Stimulated activated CD8-positive, alpha-beta memory T cell treated with anti-CD3 and anti-CD28 coated beads, Interleukin-12 subunit alpha, Interleukin-12 subunit beta, amount 100 ng/mL, for 1 hour (primary cell): ENCODE data around the gene PTPRE.

ENCODE experiments used
- DNase-seq: peaks from one replicate; pipeline ENCODE4 v3.0.0-alpha.2; 2020; ENCODE audit warnings: low read depth

Gene PTPRE

DNA sequence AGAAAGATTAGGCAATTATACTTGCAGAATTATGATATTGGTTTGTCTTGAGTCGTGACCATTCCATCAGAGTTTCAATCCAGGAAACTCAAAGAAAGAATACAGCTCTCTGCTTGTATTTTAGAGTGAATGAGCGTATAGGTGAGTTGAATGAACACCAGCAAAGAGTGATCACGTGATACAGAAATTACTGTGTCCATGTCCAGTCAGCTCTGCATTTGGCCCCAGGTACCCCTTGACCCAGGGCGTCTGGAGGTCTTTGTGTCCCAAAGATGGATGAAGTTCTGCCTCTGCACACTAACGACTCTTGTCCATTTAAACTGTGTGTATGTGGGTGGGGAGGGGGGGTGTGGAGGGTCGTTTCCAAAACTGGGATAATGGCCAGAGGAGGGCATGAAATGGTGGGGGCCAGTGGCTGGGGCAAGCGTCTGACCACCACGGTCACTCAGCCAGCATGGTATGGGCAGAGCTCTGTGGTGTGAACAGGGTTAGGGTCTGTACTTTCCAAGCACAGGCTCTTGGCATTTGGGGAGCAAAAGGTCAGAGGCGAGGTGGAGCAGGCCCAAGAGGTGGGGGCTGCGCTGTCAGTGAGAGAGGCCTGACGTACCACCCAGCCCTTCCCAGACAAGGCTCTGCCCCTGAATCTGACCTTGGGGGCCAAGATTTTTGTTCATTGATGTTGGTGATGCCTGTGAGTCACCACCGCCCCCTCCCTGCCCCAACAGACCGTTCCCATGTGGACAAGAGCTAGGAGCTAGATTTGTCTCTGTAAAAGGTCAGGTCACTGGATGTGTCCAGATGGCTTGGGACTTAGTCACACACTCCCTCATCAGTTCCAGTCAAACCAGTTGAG is 1.4 kb downstream of the PTPRE start:
- DNase-seq = no peak

GRCh38 chr10:127908959-127909267 is 2.0 kb downstream of the PTPRE start:
- DNase-seq = no peak

- DNase-seq = no peak
These were observed 3.0 kb downstream of the PTPRE start for GRCh38 chr10:127909716-127910463.

DNA sequence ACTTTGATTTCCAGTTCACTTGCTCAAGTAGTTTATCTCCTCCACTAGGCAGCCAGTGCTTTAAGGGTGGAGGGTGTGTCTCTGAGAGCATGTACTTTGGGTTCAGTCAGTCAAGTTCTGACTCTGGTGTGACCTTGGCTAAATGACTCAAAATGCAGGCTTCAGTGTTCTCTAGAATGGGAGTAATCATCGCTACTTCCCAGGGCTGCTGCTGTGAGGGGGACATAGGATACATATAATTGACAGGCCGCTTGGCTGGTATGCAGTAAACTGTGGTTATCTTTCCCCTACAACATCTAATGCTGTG is 3.5 kb downstream of the PTPRE start:
- no peak for DNase-seq

DNA sequence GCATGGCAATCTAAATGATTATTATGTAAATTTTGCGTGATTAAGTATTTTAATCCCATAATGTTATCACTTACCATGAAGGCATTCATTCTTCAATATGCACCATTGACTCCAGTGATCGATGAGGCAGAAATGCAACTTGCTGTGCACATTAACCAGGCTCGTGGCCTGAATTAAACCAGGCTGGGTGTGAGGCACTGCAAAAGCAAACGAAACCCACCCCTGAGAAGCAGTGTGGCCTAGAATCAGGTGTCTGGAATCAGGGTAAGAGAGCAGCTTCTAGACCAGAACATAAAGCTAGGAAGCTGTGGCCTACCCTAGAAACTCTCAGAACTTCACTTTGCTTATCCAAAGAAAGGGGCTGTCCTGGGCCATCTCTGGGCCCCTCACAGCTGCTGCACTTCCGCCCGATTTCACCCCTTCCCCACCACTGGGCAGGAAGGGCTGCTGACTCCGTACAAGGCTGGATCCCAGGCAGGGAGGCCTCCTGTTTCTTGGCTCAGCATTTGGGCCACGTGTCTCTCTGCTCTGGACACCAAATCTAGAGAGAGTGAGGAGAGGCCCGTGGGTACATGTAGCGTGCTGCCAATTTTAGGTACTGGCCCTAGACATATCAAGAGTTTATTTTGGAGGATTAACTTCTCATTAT is 4.4 kb downstream of the PTPRE start:
- no peak for DNase-seq

GRCh38 chr10:127911867-127912257 is 5.0 kb downstream of the PTPRE start:
- DNase-seq = no peak

DNA sequence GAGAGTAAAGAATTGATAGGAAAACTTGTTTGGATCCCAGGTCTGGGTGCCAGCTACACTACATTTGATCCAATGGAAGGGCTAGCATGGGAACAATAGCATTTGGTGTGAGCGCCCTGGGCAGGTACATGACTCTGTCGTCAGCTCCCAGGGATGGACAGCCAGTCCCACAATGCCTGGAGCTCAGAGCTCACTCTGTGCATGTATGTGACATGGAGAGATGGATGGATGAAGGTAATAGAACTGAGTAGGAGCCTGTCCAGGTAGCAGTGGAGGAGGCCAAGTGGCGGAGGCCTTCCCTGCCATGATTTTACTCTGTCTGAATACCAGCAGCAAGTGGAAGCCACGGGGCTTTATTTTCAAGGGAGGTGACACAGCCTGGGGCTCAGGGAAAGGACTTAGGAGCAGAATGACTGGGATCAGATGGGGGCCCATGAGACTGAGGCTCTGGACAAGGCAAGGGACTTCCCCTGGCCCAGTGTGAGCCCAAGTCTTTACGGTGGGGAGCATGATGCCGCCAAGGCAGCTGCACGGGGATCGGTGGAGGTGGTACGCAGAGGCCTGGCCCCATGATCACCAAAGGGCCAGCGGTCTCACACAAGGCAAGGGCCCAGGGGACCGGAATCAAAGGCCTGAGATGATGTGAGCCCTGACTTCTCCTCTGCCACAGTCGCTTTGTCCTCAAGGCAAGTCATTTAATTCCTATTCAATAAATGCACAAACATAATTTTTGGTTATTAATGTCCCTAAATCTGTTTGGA is 5.9 kb downstream of the PTPRE start:
- no peak for DNase-seq

DNA sequence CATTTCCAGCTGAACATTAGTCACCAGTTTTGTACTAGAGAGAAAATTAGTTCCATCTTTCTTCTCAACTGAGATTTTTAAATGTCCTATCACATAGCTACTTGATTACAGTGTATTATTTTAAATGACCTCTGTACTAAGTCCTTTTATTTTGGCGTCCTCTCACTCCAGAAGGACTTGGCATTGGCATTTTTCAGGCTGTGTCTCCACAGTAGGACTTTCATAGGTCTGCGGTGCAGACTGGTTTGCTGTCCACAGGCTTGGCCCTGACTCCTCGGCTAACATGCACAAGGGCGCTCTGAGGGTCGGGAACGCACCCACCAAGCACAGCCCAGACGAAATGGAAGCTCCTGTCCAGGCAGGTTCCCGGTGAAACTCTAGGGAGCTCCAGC is 6.5 kb downstream of the PTPRE start:
- DNase-seq = no peak

DNA sequence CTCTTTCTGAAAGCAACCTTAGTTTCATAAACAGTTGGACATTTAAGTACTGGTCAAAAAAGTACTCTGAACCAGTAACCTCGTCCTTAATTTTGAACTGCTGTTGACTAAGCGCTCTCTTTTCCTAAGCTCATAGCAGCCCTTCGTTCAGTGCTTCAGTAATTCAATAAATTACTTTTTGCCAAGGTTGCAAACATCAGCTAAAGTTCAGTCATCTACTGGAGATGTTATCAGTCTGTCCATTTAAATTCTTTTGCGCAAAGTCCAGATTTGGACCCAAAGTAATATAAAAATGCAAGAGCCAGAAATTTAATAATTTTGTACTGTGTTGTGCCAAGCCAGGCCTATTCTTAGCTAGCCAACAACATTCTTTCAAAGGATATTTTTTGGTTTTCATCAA is 8.4 kb downstream of the PTPRE start:
- DNase-seq = no peak

- DNase-seq = no peak
These were observed 9.9 kb downstream of the PTPRE start for GRCh38 chr10:127916826-127917225.

GRCh38 chr10:127918572-127918971 is 11.7 kb downstream of the PTPRE start:
- no peak for DNase-seq

GRCh38 chr10:127919418-127920271 is 12.7 kb downstream of the PTPRE start:
- DNase-seq = no peak

DNA sequence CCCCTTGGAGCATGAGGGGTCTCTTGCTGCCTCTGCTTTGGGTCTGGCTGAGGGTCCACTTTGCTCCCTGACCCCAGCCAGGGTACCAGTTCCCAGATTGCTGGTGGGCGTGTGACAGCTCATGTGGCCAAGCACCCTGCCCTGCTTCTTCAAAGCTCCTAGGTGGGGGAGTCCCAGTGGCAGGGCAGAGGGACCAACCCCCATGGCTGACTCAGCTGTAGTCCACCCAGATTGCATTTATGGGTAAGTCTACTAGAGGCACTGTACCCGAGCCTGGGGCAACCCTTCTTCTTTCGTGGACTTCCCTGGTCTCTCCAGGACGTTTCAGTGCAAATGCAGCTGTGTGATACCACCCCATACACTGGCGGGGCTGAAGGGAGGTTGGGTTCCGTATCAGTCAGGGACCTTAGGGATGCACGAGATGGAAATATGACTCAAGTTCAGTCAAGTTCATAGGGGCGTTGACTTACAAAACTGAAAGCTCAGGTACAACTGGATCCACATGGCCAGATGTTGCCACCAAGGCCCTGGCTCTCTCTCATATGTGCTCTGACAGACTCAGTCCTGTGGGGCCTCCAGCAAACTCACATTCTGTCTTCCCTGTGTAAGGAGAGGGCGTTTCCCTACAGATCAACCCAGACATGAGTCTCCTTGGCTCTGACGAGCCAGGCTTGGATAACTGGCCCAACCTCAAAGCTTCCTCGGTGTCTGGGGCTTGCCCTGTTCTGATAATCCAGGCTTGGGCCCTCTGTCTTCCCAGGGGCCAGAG is 13.6 kb downstream of the PTPRE start:
- DNase-seq = no peak

GRCh38 chr10:127921075-127921752 is 14.3 kb downstream of the PTPRE start:
- DNase-seq = no peak

DNA sequence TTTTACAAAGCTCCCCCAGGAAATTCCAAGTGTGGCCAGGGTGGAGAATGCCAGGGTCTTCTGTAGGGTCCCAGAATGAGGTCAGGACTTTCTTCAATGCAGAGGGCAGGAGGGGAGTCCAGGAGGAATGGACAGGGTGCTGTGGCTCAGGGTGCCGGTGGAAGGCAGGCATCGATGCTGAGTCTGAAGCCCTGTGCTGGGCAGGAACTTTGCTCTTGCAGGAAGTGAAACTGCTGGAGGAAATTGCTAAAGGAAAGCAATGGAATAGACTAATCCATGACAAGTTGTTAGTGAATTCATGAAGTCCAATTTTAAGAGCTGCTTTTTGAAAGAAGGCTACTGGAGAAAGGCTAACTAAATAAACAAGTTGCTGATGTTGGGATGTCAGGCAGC is 14.8 kb downstream of the PTPRE start:
- no peak for DNase-seq

- DNase-seq = no peak
These were observed 15.3 kb downstream of the PTPRE start for GRCh38 chr10:127922206-127922605.

- no peak for DNase-seq
These were observed 15.9 kb downstream of the PTPRE start for GRCh38 chr10:127922675-127923366.

DNA sequence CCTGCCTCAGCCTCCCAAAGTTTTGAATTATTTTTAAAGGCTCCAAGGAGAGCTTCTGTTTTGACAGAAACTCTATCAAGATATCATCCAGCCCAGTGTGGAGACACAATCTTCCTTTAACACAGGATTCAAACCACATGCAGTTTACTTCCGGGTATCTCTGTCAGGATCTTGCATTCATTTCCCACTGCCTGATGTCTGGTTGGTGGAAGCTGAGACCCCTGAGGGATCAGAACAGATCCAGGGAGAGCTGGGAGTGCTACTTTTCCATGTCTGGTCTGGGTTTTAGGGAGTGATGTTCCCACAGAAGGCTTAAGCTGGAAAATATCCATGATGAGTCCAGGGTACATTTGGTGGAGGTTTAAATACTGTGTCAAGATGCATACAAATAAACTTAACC is 16.7 kb downstream of the PTPRE start:
- no peak for DNase-seq

DNA sequence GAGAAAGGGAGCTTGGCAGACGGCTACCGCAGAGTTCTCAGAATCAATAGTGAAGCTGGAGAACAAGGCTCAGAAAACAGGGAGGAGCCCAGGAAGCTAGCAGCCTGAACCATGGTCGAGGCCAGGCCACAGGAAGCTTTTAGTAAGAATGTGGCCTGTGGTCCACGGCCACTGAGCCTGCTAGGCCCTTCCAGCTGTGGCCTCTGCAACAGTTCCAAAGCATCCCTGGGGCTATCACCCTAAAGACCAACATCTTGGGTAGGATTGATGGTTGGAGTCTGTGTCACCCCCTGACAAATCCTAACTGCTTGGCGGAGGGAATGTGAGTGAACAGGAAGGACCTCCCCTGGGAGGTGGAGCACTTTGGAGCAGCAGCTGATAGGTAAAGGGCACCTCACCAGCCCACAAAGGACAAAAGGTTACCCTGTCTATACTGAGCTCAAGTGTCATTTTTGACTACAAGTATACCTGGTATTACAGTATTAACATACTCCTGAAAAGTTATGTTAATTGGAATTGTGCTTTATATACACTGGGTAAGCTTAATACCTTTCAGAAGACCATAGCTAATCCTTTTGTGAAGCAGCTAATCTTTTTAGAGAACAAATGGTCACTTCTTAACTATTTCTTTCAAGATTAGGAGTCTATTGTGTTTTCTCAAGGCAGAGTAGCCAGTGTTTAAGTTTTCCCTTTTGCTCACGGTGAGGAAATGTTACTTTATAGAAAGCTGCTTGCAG is 18.7 kb downstream of the PTPRE start:
- DNase-seq = no peak
